GM23338 (cell line): Measurements from ENCODE around the gene TUSC1.

Experiments used
- CREB1 ChIP-seq: fragments of 250-450 bp; sonication (Bioruptor Pico); IDR thresholded peaks from 2 replicates; pipeline ENCODE4 v1.5.0; 2020; ENCODE audit warnings: low read depth, mild to moderate bottlenecking, moderate library complexity
- TF ChIP-seq, protein P1 (sequence below), 2 experiments: fragments of 200-600 bp in 1 of 2; sonication (generic) in 1 of 2; conservative IDR thresholded peaks; 2 replicates each; pipeline versions ENCODE4 v1.5.1 to v1.6.1; 2016 to 2017; ENCODE audit warnings: antibody characterized with exemption in 2 of 2, low read depth in 2 of 2, mild to moderate bottlenecking in 2 of 2, moderate library complexity in 1 of 2
- TF ChIP-seq, protein P2 (sequence below): IDR thresholded peaks from one replicate; pipeline ENCODE4 v1.6.1; 2018; ENCODE audit warnings: antibody characterized with exemption; ENCODE audit not compliant: unreplicated experiment

DNA sequence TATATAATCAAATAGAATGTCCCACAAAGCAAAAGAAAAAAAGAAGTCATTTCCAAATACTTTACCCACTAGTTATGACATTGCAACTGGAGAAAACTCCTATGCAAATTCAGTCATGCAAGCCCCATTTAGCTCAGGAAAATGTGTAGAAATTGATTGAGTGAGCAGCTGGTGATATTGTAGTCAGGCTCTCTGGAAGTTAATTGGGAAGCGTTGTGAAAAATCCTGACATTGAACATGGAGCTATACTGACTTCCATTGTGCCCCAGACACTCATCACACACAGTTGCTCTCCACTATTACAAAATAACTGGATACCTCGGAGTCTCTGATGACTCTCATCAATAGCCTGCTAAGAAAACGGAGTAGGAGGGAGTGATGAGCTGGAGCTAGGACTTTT is 49.0 kb downstream of the TUSC1 start:
- TF ChIP-seq, protein P1, sequence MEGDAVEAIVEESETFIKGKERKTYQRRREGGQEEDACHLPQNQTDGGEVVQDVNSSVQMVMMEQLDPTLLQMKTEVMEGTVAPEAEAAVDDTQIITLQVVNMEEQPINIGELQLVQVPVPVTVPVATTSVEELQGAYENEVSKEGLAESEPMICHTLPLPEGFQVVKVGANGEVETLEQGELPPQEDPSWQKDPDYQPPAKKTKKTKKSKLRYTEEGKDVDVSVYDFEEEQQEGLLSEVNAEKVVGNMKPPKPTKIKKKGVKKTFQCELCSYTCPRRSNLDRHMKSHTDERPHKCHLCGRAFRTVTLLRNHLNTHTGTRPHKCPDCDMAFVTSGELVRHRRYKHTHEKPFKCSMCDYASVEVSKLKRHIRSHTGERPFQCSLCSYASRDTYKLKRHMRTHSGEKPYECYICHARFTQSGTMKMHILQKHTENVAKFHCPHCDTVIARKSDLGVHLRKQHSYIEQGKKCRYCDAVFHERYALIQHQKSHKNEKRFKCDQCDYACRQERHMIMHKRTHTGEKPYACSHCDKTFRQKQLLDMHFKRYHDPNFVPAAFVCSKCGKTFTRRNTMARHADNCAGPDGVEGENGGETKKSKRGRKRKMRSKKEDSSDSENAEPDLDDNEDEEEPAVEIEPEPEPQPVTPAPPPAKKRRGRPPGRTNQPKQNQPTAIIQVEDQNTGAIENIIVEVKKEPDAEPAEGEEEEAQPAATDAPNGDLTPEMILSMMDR (conservative IDR thresholded peaks at IDR 0.05; ENCODE audit: low read depth in 2 of 2): no peak
- no peak for TF ChIP-seq CREB1
- TF ChIP-seq, protein P2, sequence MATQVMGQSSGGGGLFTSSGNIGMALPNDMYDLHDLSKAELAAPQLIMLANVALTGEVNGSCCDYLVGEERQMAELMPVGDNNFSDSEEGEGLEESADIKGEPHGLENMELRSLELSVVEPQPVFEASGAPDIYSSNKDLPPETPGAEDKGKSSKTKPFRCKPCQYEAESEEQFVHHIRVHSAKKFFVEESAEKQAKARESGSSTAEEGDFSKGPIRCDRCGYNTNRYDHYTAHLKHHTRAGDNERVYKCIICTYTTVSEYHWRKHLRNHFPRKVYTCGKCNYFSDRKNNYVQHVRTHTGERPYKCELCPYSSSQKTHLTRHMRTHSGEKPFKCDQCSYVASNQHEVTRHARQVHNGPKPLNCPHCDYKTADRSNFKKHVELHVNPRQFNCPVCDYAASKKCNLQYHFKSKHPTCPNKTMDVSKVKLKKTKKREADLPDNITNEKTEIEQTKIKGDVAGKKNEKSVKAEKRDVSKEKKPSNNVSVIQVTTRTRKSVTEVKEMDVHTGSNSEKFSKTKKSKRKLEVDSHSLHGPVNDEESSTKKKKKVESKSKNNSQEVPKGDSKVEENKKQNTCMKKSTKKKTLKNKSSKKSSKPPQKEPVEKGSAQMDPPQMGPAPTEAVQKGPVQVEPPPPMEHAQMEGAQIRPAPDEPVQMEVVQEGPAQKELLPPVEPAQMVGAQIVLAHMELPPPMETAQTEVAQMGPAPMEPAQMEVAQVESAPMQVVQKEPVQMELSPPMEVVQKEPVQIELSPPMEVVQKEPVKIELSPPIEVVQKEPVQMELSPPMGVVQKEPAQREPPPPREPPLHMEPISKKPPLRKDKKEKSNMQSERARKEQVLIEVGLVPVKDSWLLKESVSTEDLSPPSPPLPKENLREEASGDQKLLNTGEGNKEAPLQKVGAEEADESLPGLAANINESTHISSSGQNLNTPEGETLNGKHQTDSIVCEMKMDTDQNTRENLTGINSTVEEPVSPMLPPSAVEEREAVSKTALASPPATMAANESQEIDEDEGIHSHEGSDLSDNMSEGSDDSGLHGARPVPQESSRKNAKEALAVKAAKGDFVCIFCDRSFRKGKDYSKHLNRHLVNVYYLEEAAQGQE: no peak
